Neuronal stem cell (in vitro differentiated cells): ENCODE measurements around the gene ZNF587B.
"Not testable (repeated sequence)": the region's sequence is repeated elsewhere in the genome, so short reads cannot be mapped to it uniquely, and the experiment has no call there.

Source experiments
- DNase-seq: peaks from one replicate; pipeline ENCODE4 v3.0.0-alpha.2; 2013; ENCODE audit warnings: low spot score
- H2AFZ ChIP-seq: one replicate; pipeline ENCODE4 v1.6.1; 2013; ENCODE audit warnings: mild to moderate bottlenecking, low read length, inconsistent platforms
- H2AK5ac ChIP-seq: 2 replicates; pipeline ENCODE4 v1.6.1; 2013; ENCODE audit warnings: low read depth, mild to moderate bottlenecking, inconsistent platforms, low read length, moderate library complexity, mixed read lengths
- H2BK120ac ChIP-seq: 2 replicates; pipeline ENCODE4 v1.6.1; 2013; ENCODE audit warnings: low read depth, mild to moderate bottlenecking, inconsistent platforms, low read length, moderate library complexity, mixed read lengths
- H2BK12ac ChIP-seq: one replicate; pipeline ENCODE4 v1.6.1; 2013; ENCODE audit warnings: low read length, inconsistent platforms
- H2BK15ac ChIP-seq: 2 replicates; pipeline ENCODE4 v1.6.1; 2013; ENCODE audit warnings: mild to moderate bottlenecking, low read length, inconsistent platforms, mixed read lengths
- H2BK5ac ChIP-seq: one replicate; pipeline ENCODE4 v1.6.1; 2013; ENCODE audit warnings: inconsistent platforms, mild to moderate bottlenecking, low read length, moderate library complexity
- H3K14ac ChIP-seq: one replicate; pipeline ENCODE4 v1.6.1; 2013; ENCODE audit warnings: low read length, inconsistent platforms
- H3K18ac ChIP-seq: 2 replicates; pipeline ENCODE4 v1.6.1; 2013; ENCODE audit warnings: low read length, inconsistent platforms
- H3K23ac ChIP-seq: 2 replicates; pipeline ENCODE4 v1.6.1; 2013; ENCODE audit warnings: low read depth, mild to moderate bottlenecking, mixed read lengths, low read length, inconsistent platforms; ENCODE audit not compliant: poor library complexity
- H3K27ac ChIP-seq: replicated peaks from 3 replicates; pipeline ENCODE4 v1.5.1; 2013; ENCODE audit warnings: low read length, inconsistent platforms
- H3K27me3 ChIP-seq, 3 experiments: 2 replicates each; pipeline ENCODE4 v1.6.1; 2013; ENCODE audit warnings: low read length in 3 of 3, mild to moderate bottlenecking in 2 of 3, inconsistent platforms in 1 of 3, low read depth in 1 of 3, mixed read lengths in 1 of 3, moderate library complexity in 1 of 3; ENCODE audit not compliant: control insufficient read depth in 3 of 3, insufficient read depth in 3 of 3
- H3K36me3 ChIP-seq, 2 donors: replicated peaks in 1 of 2; 2 replicates each; pipeline ENCODE4 v1.6.1; 2013; ENCODE audit warnings: low read length in 2 of 2; ENCODE audit not compliant: control insufficient read depth in 2 of 2, insufficient read depth in 2 of 2
- H3K4ac ChIP-seq: 2 replicates; pipeline ENCODE4 v1.6.1; 2013; ENCODE audit warnings: inconsistent platforms, mild to moderate bottlenecking, low read length, moderate library complexity
- H3K4me1 ChIP-seq, 2 donors: 1 replicate in 1 of 2; 2 replicates in 1 of 2; pipeline ENCODE4 v1.6.1; 2013; ENCODE audit warnings: low read length in 2 of 2, low read depth in 1 of 2; ENCODE audit not compliant: control insufficient read depth in 2 of 2, insufficient read depth in 1 of 2
- H3K4me2 ChIP-seq: one replicate; pipeline ENCODE4 v1.6.1; 2013; ENCODE audit warnings: mild to moderate bottlenecking, low read length, inconsistent platforms; ENCODE audit not compliant: insufficient read depth, poor library complexity, severe bottlenecking
- H3K4me3 ChIP-seq, 2 donors: 2 replicates each; pipeline ENCODE4 v1.5.1; 2013; ENCODE audit warnings: low read length in 2 of 2, mild to moderate bottlenecking in 2 of 2, inconsistent platforms in 1 of 2, moderate library complexity in 1 of 2
- H3K79me1 ChIP-seq: one replicate; pipeline ENCODE4 v1.6.1; 2013; ENCODE audit warnings: low read depth, mild to moderate bottlenecking, inconsistent platforms, low read length, moderate library complexity
- H3K9ac ChIP-seq: one replicate; pipeline ENCODE4 v1.6.1; 2013; ENCODE audit warnings: mild to moderate bottlenecking, low read depth, low read length, inconsistent platforms; ENCODE audit not compliant: poor library complexity
- H3K9me3 ChIP-seq, 2 donors: replicated peaks in 1 of 2; 2 replicates each; pipeline versions ENCODE3 to v1.6.1; 2013; ENCODE audit warnings: low read length in 2 of 2, mild to moderate bottlenecking in 2 of 2, inconsistent platforms in 1 of 2, low read depth in 1 of 2, mixed read lengths in 1 of 2, moderate library complexity in 1 of 2; ENCODE audit not compliant: control insufficient read depth in 2 of 2, insufficient read depth in 1 of 2
- H4K8ac ChIP-seq: one replicate; pipeline ENCODE4 v1.6.1; 2013; ENCODE audit warnings: low read depth, mild to moderate bottlenecking, inconsistent platforms, low read length, moderate library complexity
- H4K91ac ChIP-seq: one replicate; pipeline ENCODE4 v1.6.1; 2013; ENCODE audit warnings: low read length, low read depth, mild to moderate bottlenecking, inconsistent platforms; ENCODE audit not compliant: poor library complexity
- WGBS, 2 donors: extraction: QIAGEN DNeasy Blood & Tissue Kit; methylation state at CpG; one replicate each; pipeline ENCODE4 v1.1.7; 2013; ENCODE audit warnings: missing lambda C conversion rate in 2 of 2, mixed read lengths in 1 of 2; ENCODE audit not compliant: insufficient read length in 2 of 2, insufficient replicate concordance in 1 of 2; ENCODE audit errors: extremely low coverage in 2 of 2; 5-methylcytosine and 5-hydroxymethylcytosine counted together

Gene ZNF587B

DNA sequence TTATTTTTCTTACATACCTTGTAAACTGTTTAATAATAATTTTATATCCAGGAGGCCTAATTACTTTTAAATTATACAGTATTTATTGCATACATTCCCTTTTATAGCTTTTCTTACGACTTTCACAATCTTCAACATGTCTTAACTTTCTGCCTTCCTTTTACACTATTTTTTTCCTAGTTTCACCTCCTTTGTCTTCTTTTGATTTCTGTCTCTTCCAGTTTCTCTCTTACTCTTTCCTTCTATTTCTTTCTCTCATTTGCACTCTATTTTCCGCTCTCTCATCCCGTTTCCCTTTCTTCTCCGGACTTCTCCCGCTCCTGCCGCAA is 26.9 kb upstream of the ZNF587B start:
- peak overlapping the region; percentile 86 for H2AFZ ChIP-seq
- no peak overlapping the region for H3K14ac ChIP-seq
- peak overlapping the region; percentile 49 to 71 for H3K4me3 ChIP-seq
- H2BK15ac ChIP-seq, result no peak overlapping the region
- no peak overlapping the region for H2BK12ac ChIP-seq
- H2BK120ac ChIP-seq, result no peak overlapping the region
- H2BK5ac ChIP-seq, result no peak overlapping the region
- no peak overlapping the region for H4K8ac ChIP-seq
- no peak for DNase-seq
- no peaks in the 10 kb centered on the region for H3K27me3 ChIP-seq
- peak overlapping the region; percentile 65 for H3K4me2 ChIP-seq
- no peak overlapping the region for H3K4ac ChIP-seq
- no peak overlapping the region for H3K18ac ChIP-seq
- H3K79me1 ChIP-seq, result no peaks in the 10 kb centered on the region
- H3K23ac ChIP-seq, result no peak overlapping the region
- H3K4me1 ChIP-seq, result peaks cover 7 to 13% of the 10 kb centered on the region in 2 donors
- peak overlapping the region; percentile 99 for H3K27ac ChIP-seq
- peaks cover 0 to 5% of the 10 kb centered on the region in 2 donors for H3K9me3 ChIP-seq
- H2AK5ac ChIP-seq, result no peak overlapping the region
- peaks cover 7 to 34% of the 10 kb centered on the region in 2 donors for H3K36me3 ChIP-seq
- H3K9ac ChIP-seq, result no peak overlapping the region
- H4K91ac ChIP-seq, result no peak overlapping the region
- no CpG with 5 or more reads among the region's 6 CpGs for WGBS, 2 donors

DNA sequence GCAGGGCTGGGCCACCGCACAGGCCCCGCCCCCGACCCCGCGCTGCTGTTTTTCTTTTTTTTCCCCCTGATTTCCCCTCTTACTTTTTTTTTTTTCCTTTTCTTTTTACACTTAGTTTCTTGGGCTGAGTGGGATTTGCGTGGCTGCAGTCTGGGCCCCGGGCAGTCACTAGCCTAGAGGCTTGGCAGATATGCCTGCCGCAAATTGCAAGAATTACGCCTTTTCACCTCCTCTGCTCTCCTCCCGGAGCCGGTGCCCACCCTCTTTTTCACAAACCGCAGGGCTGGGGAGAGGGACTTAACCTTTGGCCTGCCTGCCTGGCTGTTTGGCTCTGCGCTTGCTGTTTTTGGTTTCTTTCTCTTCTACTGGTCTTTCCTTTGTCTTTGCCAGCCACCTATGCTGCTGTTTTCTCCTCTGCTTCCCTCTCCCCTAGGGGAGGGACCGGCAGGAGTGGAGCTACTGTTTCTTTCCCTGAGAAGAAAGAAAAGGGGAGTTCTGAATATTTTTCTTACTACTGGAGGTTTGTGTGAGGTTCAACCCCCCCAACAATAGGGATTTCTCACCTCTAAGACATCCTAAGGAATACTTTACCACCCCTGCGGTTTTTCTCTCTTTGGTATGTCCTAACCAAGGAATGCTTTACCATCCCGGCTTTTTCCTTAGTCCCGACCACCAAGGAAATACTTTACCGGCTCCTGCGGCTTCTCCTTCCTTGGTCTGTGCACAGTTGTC is 26.3 kb upstream of the ZNF587B start:
- H3K4me1 ChIP-seq, result peaks cover 7 to 13% of the 10 kb centered on the region in 2 donors
- peak; percentile 91 for DNase-seq
- H3K18ac ChIP-seq, result peak overlapping the region; percentile 82
- no peaks in the 10 kb centered on the region for H3K27me3 ChIP-seq
- peak overlapping the region; percentile 49 to 71 for H3K4me3 ChIP-seq
- no peak overlapping the region for H2BK120ac ChIP-seq
- peaks cover 10 to 38% of the 10 kb centered on the region in 2 donors for H3K36me3 ChIP-seq
- H2AFZ ChIP-seq, result peak overlapping the region; percentile 86
- H4K91ac ChIP-seq, result no peak overlapping the region
- WGBS, 2 donors, result no CpG with 5 or more reads among the region's 19 CpGs
- no peak overlapping the region for H2BK5ac ChIP-seq
- H3K27ac ChIP-seq, result peak overlapping the region; percentile 99
- H3K4me2 ChIP-seq, result peak overlapping the region; percentile 65
- H3K9me3 ChIP-seq, result peaks cover 0 to 5% of the 10 kb centered on the region in 2 donors
- H4K8ac ChIP-seq, result no peak overlapping the region
- no peak overlapping the region for H2BK15ac ChIP-seq
- H2BK12ac ChIP-seq, result no peak overlapping the region
- no peak overlapping the region for H3K9ac ChIP-seq
- H2AK5ac ChIP-seq, result no peak overlapping the region
- H3K14ac ChIP-seq, result no peak overlapping the region
- no peaks in the 10 kb centered on the region for H3K79me1 ChIP-seq
- no peak overlapping the region for H3K23ac ChIP-seq
- no peak overlapping the region for H3K4ac ChIP-seq

DNA sequence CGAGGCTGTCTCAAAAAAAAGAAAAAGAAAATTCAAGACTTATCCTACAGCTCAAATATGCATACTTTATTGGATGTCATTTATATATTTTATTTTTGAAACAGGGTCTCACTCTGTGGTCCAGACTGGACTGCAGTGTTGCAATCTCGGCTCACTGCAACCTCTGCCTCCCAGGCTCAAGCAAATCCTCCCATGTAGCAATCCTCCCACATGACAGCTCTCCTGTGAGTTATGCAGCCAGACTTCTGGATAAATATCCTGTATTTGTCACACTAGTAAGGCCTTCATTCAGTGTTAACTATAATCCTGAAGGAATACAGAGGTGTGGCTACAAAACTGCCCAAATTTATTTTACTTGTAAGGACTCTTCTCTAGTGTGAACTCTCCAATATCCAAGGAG is 22.6 kb upstream of the ZNF587B start:
- no peak overlapping the region for H3K4ac ChIP-seq
- H3K4me3 ChIP-seq, result no peak overlapping the region
- no peak overlapping the region for H3K14ac ChIP-seq
- no peak overlapping the region for H2BK12ac ChIP-seq
- no peak overlapping the region for H2BK120ac ChIP-seq
- no peak for DNase-seq
- peaks cover 3 to 5% of the 10 kb centered on the region in 2 donors for H3K4me1 ChIP-seq
- no CpG with 5 or more reads among the region's 2 CpGs for WGBS, 2 donors
- H2AFZ ChIP-seq, result no peak overlapping the region
- no peaks in the 10 kb centered on the region for H3K27me3 ChIP-seq
- no peaks in the 10 kb centered on the region for H3K79me1 ChIP-seq
- no peak overlapping the region for H3K9ac ChIP-seq
- H2BK15ac ChIP-seq, result no peak overlapping the region
- no peak overlapping the region for H2BK5ac ChIP-seq
- no peak overlapping the region for H4K91ac ChIP-seq
- peaks cover 13 to 60% of the 10 kb centered on the region in 2 donors for H3K36me3 ChIP-seq
- H4K8ac ChIP-seq, result no peak overlapping the region
- H3K23ac ChIP-seq, result no peak overlapping the region
- no peak overlapping the region for H3K18ac ChIP-seq
- H2AK5ac ChIP-seq, result no peak overlapping the region
- no peak overlapping the region for H3K27ac ChIP-seq
- no peak overlapping the region for H3K4me2 ChIP-seq
- peaks cover 0 to 5% of the 10 kb centered on the region in 2 donors for H3K9me3 ChIP-seq

DNA sequence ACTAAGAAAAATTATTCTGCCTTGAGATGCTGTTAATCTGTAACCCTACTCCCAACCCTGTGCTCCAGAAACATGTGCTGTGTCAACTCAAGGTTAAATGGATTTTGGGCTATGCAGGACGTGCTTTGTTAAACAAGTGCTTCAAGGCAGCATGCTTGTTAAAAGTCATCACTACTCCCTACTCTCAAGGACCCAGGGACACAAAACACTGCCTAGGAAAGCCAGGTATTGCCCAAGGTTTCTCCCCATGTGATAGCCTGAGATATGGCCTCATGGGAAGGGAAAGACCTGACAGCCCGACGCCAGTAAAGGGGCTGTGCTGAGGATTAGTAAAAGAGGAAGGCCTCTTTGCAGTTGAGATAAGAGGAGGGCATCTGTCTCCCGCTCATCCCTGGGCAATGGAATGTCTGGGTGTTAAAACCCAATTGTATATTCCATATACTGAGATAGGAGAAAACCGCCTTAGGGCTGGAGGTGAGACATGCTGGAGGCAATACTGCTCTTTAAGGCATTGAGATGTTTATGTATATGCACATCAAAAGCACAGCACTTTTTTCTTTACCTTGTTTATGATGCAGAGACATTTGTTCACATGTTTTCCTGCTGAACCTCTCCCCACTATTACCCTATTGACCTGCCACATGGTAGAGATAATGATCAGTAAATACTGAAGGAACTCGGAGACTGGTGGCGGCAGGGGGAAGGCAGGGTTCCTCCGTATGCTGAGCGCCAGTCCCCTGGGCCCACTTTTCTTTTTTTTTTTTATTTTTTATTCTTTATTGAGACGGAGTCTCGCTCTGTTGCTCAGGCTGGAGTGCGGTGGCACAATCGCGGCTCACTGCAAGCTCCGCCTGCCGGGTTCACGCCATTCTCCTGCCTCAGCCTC is 19.4 kb upstream of the ZNF587B start:
- H2BK12ac ChIP-seq, H2BK15ac ChIP-seq, H3K4me1 ChIP-seq, H3K4ac ChIP-seq, H4K8ac ChIP-seq, H4K91ac ChIP-seq, H3K14ac ChIP-seq, H3K9ac ChIP-seq, H2AK5ac ChIP-seq, H3K27me3 ChIP-seq, H2BK5ac ChIP-seq, DNase-seq, H2BK120ac ChIP-seq, H3K4me2 ChIP-seq, H2AFZ ChIP-seq, H3K4me3 ChIP-seq, H3K27ac ChIP-seq, H3K79me1 ChIP-seq, H3K18ac ChIP-seq, H3K23ac ChIP-seq, H3K9me3 ChIP-seq: not testable (repeated sequence)
- H3K36me3 ChIP-seq, result peaks cover 11 to 63% of the 10 kb centered on the region in 2 donors
- WGBS, 2 donors, result no CpG with 5 or more reads among the region's 17 CpGs
